ENCODE results near the gene KDM1B.

- no peak for TF ChIP-seq EGR2 (tag by site-specific recombination; IDR thresholded peaks at IDR 0.05; ENCODE audit: low read depth)
- no peak for TF ChIP-seq REST (tag by site-specific recombination; IDR thresholded peaks at IDR 0.05)
Measured at GRCh38 chr6:18262702-18263417, 107.6 kb downstream of the KDM1B start.
